Chondrocyte (in vitro differentiated cells): ENCODE results near the gene L3MBTL2. TPM values are rescaled to one million over a fixed set of nuclear protein-coding genes. Genes with fewer than 3 reads are reported as not detected.

Source experiments
- DNase-seq: peaks from one replicate; pipeline ENCODE4 v3.0.0; 2021; ENCODE audit warnings: mixed read lengths, low spot score
- H3K27ac Mint-ChIP-seq: one replicate; pipeline ENCODE4 v1.8.0; 2021; ENCODE audit warnings: mild to moderate bottlenecking, moderate library complexity, mixed read lengths; ENCODE audit not compliant: unreplicated experiment
- H3K27me3 Mint-ChIP-seq: 2 replicates; pipeline ENCODE4 v1.8.0; 2021; ENCODE audit warnings: low read depth, mixed read lengths
- H3K36me3 Mint-ChIP-seq: 2 replicates; pipeline ENCODE4 v1.8.0; 2021; ENCODE audit warnings: low read depth, mixed read lengths
- H3K4me1 Mint-ChIP-seq: 2 replicates; pipeline ENCODE4 v1.8.0; 2021; ENCODE audit warnings: low read depth, mild to moderate bottlenecking, mixed read lengths
- H3K4me3 Mint-ChIP-seq: one replicate; pipeline ENCODE4 v1.8.0; 2021; ENCODE audit warnings: mild to moderate bottlenecking, moderate library complexity, mixed read lengths; ENCODE audit not compliant: unreplicated experiment
- H3K9me3 Mint-ChIP-seq: 2 replicates; pipeline ENCODE4 v1.8.0; 2021; ENCODE audit warnings: low read depth, mixed read lengths
- CTCF ChIP-seq: fragments of 200-600 bp; sonication (generic); IDR thresholded peaks from 2 replicates; pipeline ENCODE4 v1.5.0; 2021; ENCODE audit warnings: antibody characterized with exemption, mild to moderate bottlenecking, moderate library complexity
- total RNA-seq: library from RNA; stranded (reverse); gene quantifications from 3 replicates; pipeline ENCODE4 v1.2.1, GENCODE V29; 2021

Gene L3MBTL2
- total RNA-seq, 1 donor from 2014 or later: 17.7 TPM

- H3K36me3 Mint-ChIP-seq: peaks cover 23% of the 10 kb centered on the region
- H3K27me3 Mint-ChIP-seq: no peaks in the 10 kb centered on the region
- no peak for DNase-seq
- H3K4me3 Mint-ChIP-seq: no peak overlapping the region
- no peak overlapping the region for H3K27ac Mint-ChIP-seq
- H3K9me3 Mint-ChIP-seq: no peaks in the 10 kb centered on the region
- TF ChIP-seq CTCF: no peak
- no peaks in the 10 kb centered on the region for H3K4me1 Mint-ChIP-seq
Measured at GRCh38 chr22:41248758-41249157, 43.6 kb downstream of the L3MBTL2 start.

GRCh38 chr22:41249442-41249841 is 44.3 kb downstream of the L3MBTL2 start:
- Mint-ChIP-seq H3K36me3 (peaks cover 27% of the 10 kb centered on the region), H3K9me3 (no peaks in the 10 kb centered on the region), H3K4me1 (no peaks in the 10 kb centered on the region), H3K27me3 (no peaks in the 10 kb centered on the region), H3K4me3 (no peak overlapping the region), H3K27ac (no peak overlapping the region)
- DNase-seq: no peak
- TF ChIP-seq CTCF: no peak

GRCh38 chr22:41250127-41250526 is 45.0 kb downstream of the L3MBTL2 start:
- H3K36me3 Mint-ChIP-seq: peaks cover 26% of the 10 kb centered on the region
- H3K9me3 Mint-ChIP-seq: no peaks in the 10 kb centered on the region
- no peak for TF ChIP-seq CTCF
- no peaks in the 10 kb centered on the region for H3K27me3 Mint-ChIP-seq
- H3K4me1 Mint-ChIP-seq: no peaks in the 10 kb centered on the region
- no peak overlapping the region for H3K27ac Mint-ChIP-seq
- no peak overlapping the region for H3K4me3 Mint-ChIP-seq
- no peak for DNase-seq

- Mint-ChIP-seq H3K27ac (no peak overlapping the region), H3K27me3 (no peaks in the 10 kb centered on the region), H3K36me3 (peaks cover 29% of the 10 kb centered on the region), H3K4me1 (peaks cover 14% of the 10 kb centered on the region), H3K9me3 (no peaks in the 10 kb centered on the region), H3K4me3 (no peak overlapping the region)
- TF ChIP-seq CTCF: no peak
- no peak for DNase-seq
Measured at GRCh38 chr22:41252365-41252764, 47.3 kb downstream of the L3MBTL2 start.

- no peak overlapping the region for H3K4me3 Mint-ChIP-seq
- H3K9me3 Mint-ChIP-seq: no peaks in the 10 kb centered on the region
- no peaks in the 10 kb centered on the region for H3K27me3 Mint-ChIP-seq
- no peak for DNase-seq
- TF ChIP-seq CTCF: no peak
- no peak overlapping the region for H3K27ac Mint-ChIP-seq
- peaks cover 15% of the 10 kb centered on the region for H3K4me1 Mint-ChIP-seq
- peaks cover 24% of the 10 kb centered on the region for H3K36me3 Mint-ChIP-seq
Measured at GRCh38 chr22:41254230-41254629, 49.1 kb downstream of the L3MBTL2 start.
